NCI-H1694 treated with DMSO at 0.1 percent for 48 hours (cell line): ENCODE measurements around the gene KDM4B.

Experiments used
- DNase-seq: peaks from one replicate; lab custom pipeline; 2025; lab: John Stamatoyannopoulos, UW

KDM4B gene

DNA sequence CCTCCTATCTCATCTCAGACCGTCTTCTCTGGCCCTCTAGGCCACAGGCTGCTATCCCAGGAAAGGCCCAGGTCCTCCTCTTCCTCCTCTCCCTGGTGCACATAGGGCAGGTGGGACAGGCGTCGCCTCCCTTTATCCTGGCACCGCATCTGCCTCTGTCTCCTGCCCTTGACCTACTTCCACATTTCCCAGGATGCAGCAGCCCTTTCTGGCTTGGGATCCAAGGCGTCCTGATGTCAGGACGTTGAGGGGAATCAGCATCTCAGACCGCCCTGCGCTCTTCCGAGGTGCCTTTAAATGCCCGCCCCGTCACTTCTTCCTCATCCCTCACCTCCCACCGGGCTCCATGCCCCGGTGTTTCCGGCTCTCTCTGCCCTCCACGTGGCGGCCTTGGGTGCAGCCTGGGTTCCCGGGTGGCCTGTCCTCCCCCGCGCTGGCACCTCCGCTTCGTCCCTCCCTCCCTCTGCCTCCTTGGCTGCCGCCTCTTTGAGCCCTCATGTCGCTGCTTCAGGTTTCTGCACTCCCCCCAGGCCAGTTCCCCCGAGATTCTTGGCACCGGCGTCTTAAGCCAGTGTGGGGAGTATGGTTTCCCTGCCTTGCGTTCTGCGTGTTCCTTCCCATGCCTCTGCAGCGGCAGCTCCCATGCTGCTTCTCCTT lies 66.3 kb downstream of the KDM4B start:
- no peak for DNase-seq

DNA sequence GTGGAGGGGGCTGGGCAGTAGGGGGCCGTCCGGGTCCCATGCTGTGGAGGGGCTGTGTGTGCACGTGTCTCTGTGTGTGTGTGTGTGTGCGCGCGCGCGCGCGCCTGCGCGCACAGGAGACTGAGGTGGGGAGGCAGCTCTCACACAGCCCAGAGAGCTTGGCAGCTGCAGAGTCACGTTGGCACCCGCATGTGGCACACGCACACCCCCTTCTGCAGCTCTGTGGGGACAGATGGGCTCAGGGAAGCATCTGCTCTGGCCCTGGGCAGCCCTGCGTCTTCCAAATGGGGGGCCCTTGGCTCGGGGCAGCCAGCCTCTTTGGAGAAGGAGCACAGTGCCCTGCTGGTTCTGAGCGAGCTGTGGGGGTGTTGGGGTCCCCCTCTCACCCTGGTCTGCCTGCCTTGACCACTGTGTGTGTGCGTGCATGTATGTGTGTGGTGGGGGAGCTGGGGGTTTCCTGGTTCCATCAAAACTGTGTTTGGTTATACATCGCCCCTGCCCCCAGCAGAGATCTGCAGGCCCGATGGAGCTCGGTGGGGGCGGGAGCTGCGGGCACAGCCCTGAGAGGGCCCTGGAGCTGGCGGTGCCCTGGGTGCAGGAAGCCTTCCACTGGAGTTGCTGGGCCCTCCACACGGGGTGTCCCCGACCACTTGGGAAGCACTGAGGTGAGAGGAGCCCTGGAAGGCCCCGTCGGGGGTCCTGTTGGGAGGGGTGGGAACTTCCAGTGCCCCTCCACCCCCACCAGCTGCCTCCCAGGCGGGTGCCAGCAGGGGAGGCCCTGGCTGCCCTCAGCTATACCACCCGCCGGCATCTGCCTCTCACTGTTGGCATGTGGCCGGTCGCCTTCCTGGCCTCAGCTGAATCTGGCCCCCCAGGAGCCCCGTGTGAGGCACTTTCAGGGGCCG lies 67.1 kb downstream of the KDM4B start:
- DNase-seq = peak; percentile 61

DNA sequence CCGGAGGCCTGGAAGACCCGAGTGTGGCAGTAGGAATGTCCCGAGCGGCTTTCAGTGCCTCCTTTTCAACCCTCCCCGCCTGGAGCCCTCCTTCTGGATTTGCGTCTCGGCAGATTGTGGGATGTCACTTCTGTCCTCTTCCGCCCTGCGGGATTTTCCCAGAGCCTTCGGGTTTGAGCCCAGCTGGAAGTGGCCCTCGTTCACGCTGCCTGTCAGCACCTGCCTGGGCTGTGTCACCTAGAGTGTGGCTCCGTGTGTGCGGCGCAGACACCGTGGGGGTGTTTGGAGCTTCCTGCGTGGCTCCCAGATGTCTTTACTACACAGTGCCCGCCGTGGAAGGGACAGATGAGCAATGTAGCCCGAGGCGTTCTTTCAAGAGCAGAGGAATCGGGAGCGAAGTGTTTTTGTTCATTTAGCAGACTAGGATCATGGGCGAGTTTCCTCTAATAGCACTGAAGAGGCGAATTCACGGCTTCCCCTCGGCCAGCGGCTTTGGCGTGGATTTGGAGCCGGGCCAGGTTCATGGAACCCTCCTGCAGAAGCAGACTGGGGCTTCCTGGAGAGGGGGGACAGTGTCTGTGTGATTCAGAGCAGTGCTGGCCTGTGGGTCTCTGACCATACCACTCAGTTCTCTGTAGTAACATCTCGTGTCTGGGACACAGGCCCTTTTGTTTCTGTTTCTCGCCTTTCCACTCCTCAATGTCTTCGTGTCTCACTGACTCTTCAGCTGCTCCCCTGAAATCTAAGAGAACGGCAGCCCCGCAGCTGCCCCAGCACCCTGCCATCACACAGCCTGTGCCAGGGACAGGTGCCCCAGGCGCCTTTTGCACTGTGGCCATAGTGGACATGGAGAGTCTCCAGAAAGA lies 68.0 kb downstream of the KDM4B start:
- DNase-seq = no peak

DNA sequence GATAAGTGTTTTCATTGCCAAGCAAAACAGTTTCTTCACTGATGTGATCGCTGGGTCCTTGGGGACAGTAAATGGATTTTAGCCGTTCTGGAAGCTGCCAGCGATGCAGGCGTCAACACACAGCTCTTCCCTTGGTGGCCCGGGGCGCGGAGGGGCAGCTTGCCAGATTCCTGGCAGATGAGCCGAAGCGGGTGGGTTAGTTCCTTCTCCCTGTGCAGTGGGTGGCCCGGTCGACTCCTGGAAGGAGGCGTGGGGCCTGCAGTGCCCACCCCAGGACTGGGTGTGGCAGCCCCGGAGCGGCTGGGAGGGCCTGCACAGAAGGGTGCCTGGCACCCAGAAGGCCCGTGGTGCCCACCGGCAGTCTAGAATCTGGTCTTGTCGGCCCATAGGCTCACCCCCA lies 69.0 kb downstream of the KDM4B start:
- no peak for DNase-seq

DNA sequence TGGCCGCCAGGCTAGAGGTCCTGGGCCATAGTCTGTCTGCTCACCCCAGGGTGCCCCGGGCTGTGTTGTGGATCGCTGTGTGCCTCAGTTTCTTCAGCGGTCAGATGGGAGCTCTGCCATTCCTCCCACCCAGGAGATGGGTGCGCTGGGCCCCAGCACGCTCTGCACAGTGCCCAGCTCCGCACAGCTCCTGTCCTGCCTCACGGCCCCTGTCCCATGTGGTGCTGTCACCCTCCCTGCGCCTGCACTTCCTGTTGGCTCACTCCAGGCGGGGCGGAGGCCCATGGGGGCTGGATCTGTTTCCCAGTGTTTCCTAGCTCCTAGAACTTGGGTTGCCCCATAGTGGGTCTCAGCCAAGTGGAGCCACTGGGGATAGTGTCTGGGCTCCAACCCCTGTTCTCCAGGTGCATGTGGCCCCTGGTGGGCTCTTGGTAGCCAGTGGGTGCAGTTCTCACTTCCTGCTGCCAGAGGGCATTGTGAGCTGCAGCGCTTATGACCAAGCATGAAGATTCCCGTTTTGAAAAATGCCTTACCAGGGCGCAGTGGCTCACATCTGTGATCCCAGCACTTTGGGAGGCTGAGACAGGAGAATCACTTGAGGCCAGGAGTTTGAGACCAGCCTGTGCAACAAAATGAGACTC lies 69.8 kb downstream of the KDM4B start:
- no peak for DNase-seq

DNA sequence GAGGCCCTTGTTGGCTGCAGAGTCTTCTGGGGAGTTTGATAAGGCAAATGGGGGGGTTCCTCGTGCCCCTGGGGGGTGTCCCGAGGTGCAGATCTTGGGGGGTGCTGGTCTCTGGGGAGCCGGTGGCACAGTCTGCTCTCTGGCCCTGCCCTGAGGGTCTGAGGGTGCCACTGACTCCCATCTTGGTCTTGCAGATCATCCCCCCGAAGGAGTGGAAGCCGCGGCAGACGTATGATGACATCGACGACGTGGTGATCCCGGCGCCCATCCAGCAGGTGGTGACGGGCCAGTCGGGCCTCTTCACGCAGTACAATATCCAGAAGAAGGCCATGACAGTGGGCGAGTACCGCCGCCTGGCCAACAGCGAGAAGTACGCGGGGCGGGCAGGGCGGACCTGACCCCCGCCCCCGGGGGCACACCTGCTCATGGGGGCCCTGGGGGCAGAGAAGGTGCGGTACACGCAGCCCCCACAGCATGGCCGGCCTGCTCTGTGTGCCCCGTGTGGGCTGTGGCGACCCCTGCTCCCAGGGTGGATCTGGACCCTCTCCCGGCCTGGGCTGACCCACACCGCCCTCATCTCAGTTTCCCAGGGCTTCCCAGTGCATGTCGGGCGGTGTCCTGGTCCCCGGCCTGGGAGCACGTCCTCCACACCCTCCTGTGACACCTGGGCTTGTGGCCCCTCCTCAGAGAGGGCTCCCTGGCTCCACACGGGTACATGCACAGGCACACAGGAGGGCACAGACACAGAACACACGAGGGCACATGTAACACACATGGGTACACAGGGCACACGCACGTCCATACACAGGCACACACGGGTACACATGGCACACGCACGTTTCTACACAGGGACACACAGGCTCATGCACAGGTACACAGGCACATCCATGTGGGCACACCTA lies 71.0 kb downstream of the KDM4B start:
- DNase-seq = no peak

DNA sequence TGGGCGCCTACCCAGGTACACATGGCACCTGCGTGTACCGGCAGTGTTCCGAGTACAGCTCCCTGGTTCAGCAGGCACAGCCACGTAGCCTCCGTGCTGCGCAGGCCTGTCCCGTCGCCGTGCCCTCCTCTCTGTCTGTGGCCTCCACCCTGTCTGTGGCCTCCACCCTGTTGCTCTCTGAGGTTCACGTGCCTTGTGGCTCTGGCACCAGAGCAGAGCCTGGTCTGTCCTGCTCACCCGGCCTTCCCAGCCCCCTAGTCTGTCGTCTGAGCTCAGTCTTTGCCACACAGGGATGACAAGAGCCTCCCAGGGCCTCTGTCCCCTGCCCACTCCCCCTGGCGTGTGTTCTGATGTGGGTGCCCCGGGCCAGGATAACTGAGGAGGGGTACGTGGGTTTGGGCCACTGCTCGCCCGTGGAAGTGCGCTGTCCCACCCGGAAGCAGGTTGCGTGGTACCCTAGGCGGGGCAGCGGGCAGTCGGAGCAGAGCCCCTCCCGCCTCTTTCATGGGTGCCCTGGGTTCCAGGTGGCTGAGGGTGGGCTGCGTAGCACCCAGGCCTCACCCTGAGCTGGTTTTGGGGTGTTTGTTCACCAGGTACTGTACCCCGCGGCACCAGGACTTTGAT lies 71.7 kb downstream of the KDM4B start:
- DNase-seq = no peak

DNA sequence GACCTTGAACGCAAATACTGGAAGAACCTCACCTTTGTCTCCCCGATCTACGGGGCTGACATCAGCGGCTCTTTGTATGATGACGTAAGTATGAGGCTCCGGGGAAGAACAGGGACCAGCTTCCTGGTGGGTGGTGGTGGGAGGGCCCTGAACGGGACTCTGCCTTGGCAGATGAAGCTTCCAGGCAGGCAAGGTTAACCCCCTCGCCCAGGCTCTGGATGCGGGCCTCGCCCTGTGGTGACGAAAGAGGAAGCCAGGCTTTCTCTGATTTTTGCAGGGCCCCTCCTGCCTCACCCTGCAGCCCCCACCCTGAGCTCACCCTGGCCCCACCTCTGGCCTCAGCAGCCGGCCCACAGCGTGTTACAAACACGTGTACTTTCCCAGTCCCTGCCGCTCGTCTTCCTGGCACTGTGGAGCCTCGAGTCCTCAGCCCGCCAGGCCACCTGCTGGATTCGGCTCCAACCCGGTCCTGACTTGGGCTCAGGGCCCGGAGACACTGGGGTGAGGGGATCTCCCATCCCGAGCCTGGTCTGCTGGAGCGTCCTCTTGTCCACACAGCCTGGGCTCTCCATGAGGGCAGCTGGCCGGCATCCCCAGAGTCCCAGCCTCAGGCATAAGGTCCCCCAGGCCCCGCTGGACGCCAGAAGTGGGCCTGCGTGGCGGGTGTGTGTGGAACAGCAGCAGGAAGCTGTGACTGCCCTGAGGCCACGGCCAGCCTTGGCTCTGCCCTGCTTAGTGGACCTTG lies 72.4 kb downstream of the KDM4B start:
- DNase-seq = no peak

DNA sequence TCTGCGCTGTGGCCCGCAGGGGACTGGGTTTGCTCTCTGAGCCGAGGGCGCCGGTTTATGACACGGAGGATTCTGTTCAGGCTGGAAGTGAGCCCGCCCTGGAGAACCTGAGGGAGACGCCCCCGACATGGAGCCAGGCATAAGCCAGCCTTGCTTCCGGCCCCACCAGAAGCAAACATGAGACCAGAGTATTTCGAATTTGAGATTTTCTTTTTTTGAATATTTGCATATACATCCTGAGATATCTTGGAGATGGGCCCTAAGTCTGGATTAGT lies 72.9 kb downstream of the KDM4B start:
- no peak for DNase-seq

DNA sequence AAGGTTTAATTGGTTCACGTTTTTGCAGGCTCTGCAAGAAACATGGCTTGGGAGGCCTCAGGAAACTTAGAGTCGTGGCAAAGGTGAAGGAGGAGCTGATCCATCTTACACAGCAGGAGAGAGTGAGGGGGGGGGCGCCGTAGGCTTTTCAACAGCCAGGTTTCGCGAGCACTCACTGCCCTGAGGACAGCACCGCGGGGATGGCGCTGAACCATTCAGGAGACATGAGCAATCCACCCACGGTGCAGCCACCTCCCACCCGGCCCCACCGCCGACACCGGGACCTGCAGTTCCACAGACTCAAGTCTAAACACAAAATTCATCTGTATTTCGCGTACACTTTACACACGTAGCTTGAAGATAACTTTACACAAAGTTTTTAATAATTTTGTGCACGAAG lies 73.6 kb downstream of the KDM4B start:
- DNase-seq = no peak

DNA sequence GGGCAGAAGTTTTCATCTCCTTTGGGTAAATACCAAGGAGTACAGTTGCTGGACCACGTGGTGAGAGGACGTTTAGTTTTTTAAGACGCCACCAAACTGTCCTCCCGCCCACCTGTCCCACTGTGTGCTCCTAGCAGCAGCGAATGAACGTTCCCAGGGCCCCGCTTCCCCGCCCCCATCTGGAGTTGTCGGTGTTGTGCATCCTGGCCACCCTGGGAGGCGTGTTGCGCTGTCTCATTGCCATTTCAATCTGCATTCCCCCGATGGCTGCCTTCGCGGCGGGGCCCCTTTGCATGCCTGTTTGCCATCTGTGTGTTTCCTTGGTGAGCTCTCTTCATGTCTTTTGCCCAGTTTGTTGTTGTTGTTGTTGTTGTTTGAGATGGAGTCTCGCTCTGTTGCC lies 76.1 kb downstream of the KDM4B start:
- no peak for DNase-seq

DNA sequence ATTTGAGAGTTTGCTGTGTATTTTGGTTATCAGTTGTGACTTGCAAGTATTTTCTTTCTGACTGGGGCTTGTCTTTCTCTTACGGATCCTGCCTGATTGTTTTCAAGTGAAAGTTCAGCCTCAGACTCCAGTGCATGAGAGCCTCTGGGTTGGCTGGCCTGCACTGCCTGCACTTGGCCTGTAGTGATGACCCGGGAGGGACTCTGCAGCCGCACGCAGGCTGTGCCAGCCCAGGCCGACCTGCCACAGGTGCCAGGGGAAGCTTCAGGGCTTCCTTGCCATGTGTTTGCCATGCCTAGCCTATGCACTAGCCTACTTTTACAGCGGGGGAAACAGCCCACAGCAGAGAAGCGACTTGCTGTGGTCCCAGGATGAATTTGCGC lies 77.0 kb downstream of the KDM4B start:
- no peak for DNase-seq

DNA sequence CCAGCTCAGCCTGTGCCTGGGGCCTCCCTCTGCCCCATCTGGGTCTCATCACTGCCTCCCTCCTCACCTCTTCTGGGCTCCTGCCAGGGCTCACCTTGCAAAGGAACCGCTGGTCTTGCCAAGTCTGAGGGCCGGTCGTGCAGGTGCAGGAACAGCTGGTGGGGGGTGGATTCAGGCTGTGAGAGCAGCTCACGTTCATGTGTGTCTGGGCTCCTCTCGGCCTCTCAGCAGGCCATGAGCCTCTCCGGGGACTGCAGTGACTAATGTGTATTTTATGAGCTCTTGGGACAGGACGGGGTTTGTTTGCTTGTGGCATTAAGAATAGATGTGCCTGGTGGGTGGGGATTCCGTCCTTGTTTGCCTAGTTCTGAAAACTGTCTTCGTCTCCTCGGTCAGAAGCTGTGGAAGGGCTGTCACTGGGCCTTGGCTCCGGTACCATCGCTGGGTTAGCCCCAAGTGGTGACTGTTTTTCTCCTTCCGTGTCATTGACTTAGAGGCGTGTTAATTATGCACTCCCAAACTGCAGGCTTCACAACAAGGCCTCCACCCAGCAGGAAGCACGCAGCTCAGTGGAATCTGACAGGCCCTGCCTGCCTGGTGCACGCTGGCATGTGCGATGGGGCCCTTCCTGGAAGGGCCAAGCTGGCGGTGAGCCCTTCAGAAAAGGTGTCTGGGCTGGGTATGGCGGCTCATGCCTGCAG lies 77.6 kb downstream of the KDM4B start:
- DNase-seq = no peak

DNA sequence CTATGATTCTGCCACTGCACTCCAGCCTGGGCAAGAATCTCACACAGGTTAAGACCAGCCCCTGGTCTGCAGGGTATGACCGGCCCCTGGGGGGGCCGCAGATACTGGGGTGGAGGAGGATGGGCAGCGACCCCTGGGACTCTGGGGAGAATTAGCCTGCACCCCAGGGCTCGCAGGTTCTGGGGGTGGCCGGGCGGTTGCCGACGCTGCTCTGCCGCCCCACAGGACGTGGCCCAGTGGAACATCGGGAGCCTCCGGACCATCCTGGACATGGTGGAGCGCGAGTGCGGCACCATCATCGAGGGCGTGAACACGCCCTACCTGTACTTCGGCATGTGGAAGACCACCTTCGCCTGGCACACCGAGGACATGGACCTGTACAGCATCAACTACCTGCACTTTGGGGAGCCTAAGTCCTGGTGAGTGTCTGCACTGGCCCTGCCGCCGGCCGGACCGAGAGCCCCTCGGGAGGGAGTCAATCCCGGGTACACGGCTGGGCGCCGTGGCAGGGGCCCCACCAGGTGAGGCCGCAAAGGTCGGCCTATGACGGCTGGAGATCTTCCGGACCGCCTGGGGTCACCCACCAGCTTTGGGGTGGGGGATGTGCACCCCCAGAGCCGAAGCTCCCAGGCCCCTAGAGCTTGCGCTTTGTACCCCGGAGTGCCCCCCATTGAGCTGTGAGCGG lies 78.5 kb downstream of the KDM4B start:
- DNase-seq = no peak

DNA sequence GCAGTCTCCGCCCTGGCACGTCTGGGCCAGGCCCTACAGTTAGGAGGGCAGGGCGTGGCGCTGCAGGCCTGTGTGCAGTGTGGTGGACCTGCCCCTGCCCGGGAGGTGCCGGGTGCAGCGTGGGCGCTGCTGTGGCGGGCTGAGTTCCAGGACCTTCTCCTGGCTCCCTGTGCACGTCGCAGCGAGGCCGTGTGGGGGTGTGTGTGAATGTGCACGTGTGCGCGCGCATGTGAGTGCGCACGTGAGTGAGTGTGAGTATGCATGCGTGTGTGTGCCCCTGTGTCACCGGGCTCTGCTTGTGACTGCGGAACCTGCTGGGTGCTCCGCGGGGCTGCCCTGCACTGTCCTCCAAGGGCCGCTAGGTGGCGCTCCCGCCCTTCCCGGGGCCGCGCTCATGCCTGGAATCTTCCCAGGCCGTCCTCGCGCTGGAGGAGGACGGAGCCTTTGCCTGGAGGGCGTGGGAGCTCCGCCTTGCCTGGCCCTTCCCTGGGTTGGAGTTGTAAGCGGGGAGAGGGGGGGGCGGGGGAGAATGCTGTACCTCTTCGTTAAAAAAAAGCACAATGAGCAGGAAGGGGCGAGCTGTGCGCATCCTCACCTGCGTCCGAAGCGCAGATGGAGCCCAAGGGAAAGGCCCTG lies 79.3 kb downstream of the KDM4B start:
- no peak for DNase-seq

DNA sequence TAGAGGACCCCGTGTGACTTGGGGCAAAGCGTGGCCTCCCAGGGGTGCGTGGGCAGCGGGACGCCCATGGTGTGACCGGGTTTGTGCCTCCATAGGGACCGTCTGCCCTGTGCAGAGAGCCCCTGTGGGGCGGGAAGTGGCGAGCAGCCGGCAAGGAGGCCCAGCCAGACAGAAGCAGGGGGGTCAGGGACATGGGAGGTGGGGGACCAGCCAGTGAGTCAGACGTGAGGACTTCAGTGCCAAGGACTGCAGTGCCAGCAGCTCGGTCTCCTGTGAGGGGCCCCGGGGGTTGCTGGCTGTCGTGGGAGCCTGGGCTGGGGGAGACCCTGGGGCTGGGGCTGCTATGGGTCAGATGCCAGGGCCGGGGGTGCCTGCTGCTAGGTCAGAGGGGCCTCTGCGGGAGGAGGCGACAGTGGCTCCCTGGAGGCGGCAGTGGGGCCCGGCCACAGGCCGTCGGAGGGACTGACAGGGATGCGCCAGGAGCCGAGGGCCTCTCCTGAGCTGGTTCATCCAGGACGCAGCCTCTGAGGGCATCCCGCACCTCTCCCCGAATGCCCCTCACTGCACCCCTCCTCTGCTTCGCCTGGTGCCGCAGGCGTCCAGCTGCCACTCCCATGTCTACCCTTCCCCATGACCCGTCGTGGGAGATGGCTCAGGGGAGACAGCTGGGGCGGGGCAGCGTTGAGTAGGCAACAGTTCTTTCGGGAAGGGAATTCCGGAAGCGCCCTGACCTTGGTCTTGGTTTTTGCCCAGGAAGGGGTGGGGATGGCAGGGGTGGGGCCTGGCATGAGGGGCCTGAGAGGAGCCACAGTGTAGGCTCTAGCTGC lies 80.0 kb downstream of the KDM4B start:
- no peak for DNase-seq

DNA sequence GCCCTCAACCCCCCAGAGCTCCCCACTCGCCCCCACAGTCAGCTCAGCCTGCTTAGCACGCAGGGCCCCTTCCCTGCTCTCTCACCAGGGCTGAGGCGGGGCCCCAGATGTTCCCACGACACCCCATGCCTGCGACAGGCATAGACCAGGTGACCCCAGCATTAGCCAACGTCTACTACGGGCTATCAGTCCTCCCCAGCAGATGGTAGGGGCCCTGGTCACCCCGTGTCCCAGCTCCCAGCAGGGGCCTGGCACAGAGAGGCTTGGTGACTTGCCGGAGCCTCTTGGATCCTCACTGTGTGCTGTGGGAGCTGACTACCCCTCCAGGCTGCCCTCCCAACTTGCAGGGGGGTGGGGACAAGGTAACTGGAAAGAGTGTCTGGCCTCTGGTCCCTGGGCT lies 80.6 kb downstream of the KDM4B start:
- no peak for DNase-seq
